SW480 (cell line): Measurements from ENCODE around the gene ST3GAL5.

Experiments
- DNase-seq: peaks from one replicate; pipeline ENCODE4 v3.0.0-alpha.2; 2016; ENCODE audit warnings: low spot score

Gene ST3GAL5

GRCh38 chr2:85866165-85866659 lies 22.6 kb downstream of the ST3GAL5 start:
- DNase-seq: no peak

- no peak for DNase-seq
Measured at GRCh38 chr2:85865539-85866164, 23.1 kb downstream of the ST3GAL5 start.

- DNase-seq: no peak
Measured at GRCh38 chr2:85864654-85865053, 24.1 kb downstream of the ST3GAL5 start.

GRCh38 chr2:85862426-85862825 lies 26.4 kb downstream of the ST3GAL5 start:
- DNase-seq: no peak

- no peak for DNase-seq
Measured at GRCh38 chr2:85861650-85862049, 27.1 kb downstream of the ST3GAL5 start.

- no peak for DNase-seq
Measured at GRCh38 chr2:85861180-85861579, 27.6 kb downstream of the ST3GAL5 start.

GRCh38 chr2:85858841-85859240 lies 29.9 kb downstream of the ST3GAL5 start:
- no peak for DNase-seq

- no peak for DNase-seq
Measured at GRCh38 chr2:85854897-85855296, 33.9 kb downstream of the ST3GAL5 start.

- no peak for DNase-seq
Measured at GRCh38 chr2:85854166-85854509, 34.7 kb downstream of the ST3GAL5 start.

GRCh38 chr2:85853499-85854165 lies 35.2 kb downstream of the ST3GAL5 start:
- no peak for DNase-seq

GRCh38 chr2:85852937-85853498 lies 35.8 kb downstream of the ST3GAL5 start:
- no peak for DNase-seq

GRCh38 chr2:85852152-85852840 lies 36.5 kb downstream of the ST3GAL5 start:
- no peak for DNase-seq

- DNase-seq: no peak
Measured at GRCh38 chr2:85851253-85852151, 37.3 kb downstream of the ST3GAL5 start.

GRCh38 chr2:85850451-85850850 lies 38.3 kb downstream of the ST3GAL5 start:
- DNase-seq: no peak

GRCh38 chr2:85847051-85847588 lies 41.7 kb downstream of the ST3GAL5 start:
- DNase-seq: no peak

GRCh38 chr2:85846411-85846810 lies 42.4 kb downstream of the ST3GAL5 start:
- DNase-seq: no peak

- DNase-seq: no peak
Measured at GRCh38 chr2:85844486-85844885, 44.3 kb downstream of the ST3GAL5 start.

- no peak for DNase-seq
Measured at GRCh38 chr2:85843543-85843942, 45.2 kb downstream of the ST3GAL5 start.

- DNase-seq: no peak
Measured at GRCh38 chr2:85840091-85840490, 48.7 kb downstream of the ST3GAL5 start.

- DNase-seq: no peak
Measured at GRCh38 chr2:85839461-85839860, 49.3 kb downstream of the ST3GAL5 start.

GRCh38 chr2:85838641-85839040 lies 50.1 kb downstream of the ST3GAL5 start:
- DNase-seq: no peak

GRCh38 chr2:85838181-85838580 lies 50.6 kb downstream of the ST3GAL5 start:
- DNase-seq: no peak
